Brain microvascular endothelial cell (primary cell): ENCODE measurements around the gene HHATL.
A peak's percentile ranks its signal among the peaks of the same experiment; 100 is the strongest.

Experiments used
- DNase-seq: peaks from one replicate; pipeline ENCODE4 v3.0.0-alpha.2; 2020
- H3K27ac ChIP-seq: fragments of 250-450 bp; sonication (Bioruptor Pico); 2 replicates; pipeline ENCODE4 v1.5.1; 2020; ENCODE audit warnings: mild to moderate bottlenecking, moderate library complexity
- H3K27me3 ChIP-seq: fragments of 250-450 bp; sonication (Bioruptor Pico); replicated peaks from 2 replicates; pipeline ENCODE4 v1.5.1; 2020; ENCODE audit warnings: mild to moderate bottlenecking
- H3K36me3 ChIP-seq: fragments of 250-450 bp; sonication (Bioruptor Pico); replicated peaks from 2 replicates; pipeline ENCODE4 v1.5.1; 2020; ENCODE audit warnings: mild to moderate bottlenecking
- H3K4me3 ChIP-seq: 2 replicates; pipeline ENCODE4 v1.5.1; 2011; ENCODE audit warnings: low read depth, mild to moderate bottlenecking, control low read depth, low read length, moderate library complexity
- in situ Hi-C: cut with HindIII; loops from 2 replicates; pipeline ENCODE4 v1.10.0; 2017; ENCODE audit warnings: low sequenced_read_pairs, low pct_ligation_motif_present
- TF ChIP-seq, protein P1 (sequence below): IDR thresholded peaks from 2 replicates; pipeline ENCODE4 v1.5.1; 2011; ENCODE audit warnings: low read depth, mild to moderate bottlenecking, moderate library complexity, low read length, control low read depth, inconsistent platforms; ENCODE audit errors: missing control alignments

Gene HHATL

DNA sequence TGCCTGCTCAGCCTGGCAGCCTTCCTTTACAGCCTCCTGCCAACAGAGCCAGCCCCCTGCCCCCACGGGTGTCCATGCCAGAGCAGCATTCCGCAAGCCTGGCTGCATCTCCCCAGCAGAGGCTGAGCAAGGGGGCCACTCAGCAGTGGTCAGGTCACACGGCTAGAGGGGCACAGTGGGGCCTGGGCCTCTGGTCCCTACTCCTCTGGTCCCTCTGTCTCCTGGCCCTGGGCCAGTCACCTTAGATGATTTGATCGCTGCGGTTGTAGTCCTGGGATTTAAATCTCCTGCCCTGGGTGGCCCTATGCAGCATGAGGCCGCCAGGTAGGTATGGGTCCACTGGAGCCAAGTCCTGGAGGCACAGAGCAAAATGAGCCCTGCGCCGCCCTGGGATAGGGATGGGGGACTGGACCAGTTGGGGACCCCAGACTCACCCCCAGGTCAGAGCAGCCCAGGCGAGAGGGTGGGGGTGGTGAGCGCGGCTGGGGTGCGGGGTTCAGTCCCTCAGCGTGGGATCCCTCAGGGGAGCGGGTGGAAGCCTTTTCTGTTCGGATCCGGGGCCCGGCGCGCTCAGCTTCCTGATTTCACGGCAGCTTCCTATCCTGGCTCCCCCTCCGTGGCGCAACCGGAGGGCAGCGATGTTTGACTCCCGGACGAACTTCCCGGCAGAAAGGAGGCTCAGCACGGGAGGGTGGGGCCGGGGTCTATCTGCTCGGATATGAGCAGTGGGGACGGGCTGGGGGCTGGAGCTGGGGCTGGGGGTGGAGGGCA lies 48.9 kb downstream of the HHATL start, which contains the start of gene ZBTB47:
TSS of gene ZBTB47 (plus strand) at position 138 of the 771 bp plus-strand sequence. CDS start 4,659 bp downstream, outside the sequence.
- H3K27me3 ChIP-seq, result no peaks in the 10 kb centered on the region
- peaks cover 6% of the 10 kb centered on the region for H3K36me3 ChIP-seq
- peak within 1 kb of the TSS; percentile 69 for H3K27ac ChIP-seq
- H3K4me3 ChIP-seq, result peak within 1 kb of the TSS; percentile 71
- DNase-seq, result no peak
- in situ Hi-C loops, result no loop called here
- TF ChIP-seq, protein P1, sequence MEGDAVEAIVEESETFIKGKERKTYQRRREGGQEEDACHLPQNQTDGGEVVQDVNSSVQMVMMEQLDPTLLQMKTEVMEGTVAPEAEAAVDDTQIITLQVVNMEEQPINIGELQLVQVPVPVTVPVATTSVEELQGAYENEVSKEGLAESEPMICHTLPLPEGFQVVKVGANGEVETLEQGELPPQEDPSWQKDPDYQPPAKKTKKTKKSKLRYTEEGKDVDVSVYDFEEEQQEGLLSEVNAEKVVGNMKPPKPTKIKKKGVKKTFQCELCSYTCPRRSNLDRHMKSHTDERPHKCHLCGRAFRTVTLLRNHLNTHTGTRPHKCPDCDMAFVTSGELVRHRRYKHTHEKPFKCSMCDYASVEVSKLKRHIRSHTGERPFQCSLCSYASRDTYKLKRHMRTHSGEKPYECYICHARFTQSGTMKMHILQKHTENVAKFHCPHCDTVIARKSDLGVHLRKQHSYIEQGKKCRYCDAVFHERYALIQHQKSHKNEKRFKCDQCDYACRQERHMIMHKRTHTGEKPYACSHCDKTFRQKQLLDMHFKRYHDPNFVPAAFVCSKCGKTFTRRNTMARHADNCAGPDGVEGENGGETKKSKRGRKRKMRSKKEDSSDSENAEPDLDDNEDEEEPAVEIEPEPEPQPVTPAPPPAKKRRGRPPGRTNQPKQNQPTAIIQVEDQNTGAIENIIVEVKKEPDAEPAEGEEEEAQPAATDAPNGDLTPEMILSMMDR, result no peak

DNA sequence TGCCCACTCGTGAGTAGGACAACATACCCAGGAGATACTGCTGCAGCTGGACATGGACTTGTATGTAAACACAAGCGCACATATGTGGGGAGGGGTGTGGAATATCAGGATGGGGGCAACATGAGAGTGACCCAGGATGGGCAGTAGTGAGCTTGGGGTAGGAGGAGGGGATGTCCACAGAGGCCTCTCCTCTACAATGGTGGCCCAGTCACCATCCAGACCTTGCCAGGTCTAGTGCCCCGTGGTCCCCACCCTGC lies 49.4 kb downstream of the HHATL start:
- H3K4me3 ChIP-seq, result peak overlapping the region; percentile 71
- DNase-seq, result no peak
- peak overlapping the region; percentile 18 for H3K27ac ChIP-seq
- in situ Hi-C loops, result no loop called here
- H3K36me3 ChIP-seq, result peaks cover 3% of the 10 kb centered on the region
- H3K27me3 ChIP-seq, result no peaks in the 10 kb centered on the region
- TF ChIP-seq, protein P1, result no peak

DNA sequence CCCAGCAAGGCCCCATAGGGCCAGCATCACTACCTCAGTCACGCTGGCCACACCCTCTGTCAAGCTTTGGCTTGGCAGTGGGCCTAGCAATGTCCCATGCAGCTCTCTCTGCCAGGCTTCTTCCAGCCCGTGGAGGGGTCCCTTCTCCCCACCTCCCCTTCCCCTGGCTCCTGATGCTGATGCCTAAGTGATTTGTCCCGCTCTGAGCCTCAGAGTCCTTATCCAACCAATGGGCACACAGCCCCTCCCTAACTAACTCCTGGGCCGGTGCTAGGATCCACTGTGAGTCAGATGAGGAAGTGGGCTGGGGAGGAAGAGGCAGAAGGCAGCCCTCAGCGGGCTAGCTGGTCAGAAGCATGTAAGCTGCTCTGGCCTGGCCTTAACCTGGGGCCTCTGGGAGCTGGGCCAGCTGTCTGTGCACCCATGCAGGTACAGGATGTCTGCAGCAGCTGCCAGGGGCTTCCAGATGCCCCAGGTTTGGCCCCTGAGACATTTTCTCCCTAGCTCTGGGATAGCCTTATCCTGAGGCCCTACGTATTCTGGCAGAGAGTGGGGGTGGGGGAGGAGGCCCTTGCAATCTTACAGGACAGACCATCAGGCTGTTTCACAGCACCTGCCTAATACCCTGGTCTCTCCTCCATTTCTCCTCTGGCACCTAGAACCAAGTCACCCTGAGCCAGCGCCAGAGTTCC lies 49.8 kb downstream of the HHATL start:
- peaks cover 3% of the 10 kb centered on the region for H3K36me3 ChIP-seq
- in situ Hi-C loops, result no loop called here
- H3K27me3 ChIP-seq, result no peaks in the 10 kb centered on the region
- H3K4me3 ChIP-seq, result peak overlapping the region; percentile 71
- H3K27ac ChIP-seq, result peak overlapping the region; percentile 18
- TF ChIP-seq, protein P1, result no peak
- DNase-seq, result peak; percentile 78

DNA sequence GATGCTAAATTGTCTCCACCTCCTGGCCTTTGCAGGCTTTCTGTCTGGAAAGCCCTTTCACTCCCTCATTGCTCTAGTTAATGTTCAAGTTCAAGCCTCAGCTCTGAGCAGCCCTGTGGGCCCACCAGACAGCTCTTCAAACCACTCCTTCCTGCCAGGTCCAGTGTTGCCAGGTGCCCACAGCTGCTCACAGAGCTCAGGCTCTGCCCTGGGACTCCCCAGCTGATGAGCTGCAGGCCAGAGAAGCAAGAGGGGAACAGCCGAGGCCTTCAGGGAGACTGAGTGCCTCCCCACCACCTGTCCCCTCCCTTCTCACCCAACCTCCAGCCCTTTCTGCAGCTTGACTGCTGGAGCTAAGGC lies 50.4 kb downstream of the HHATL start:
- Histone ChIP-seq H3K4me3 (no peak overlapping the region), H3K27me3 (no peaks in the 10 kb centered on the region), H3K36me3 (peaks cover 8% of the 10 kb centered on the region), H3K27ac (peak overlapping the region; percentile 18)
- TF ChIP-seq, protein P1, result no peak
- DNase-seq, result no peak
- in situ Hi-C loops, result no loop called here

DNA sequence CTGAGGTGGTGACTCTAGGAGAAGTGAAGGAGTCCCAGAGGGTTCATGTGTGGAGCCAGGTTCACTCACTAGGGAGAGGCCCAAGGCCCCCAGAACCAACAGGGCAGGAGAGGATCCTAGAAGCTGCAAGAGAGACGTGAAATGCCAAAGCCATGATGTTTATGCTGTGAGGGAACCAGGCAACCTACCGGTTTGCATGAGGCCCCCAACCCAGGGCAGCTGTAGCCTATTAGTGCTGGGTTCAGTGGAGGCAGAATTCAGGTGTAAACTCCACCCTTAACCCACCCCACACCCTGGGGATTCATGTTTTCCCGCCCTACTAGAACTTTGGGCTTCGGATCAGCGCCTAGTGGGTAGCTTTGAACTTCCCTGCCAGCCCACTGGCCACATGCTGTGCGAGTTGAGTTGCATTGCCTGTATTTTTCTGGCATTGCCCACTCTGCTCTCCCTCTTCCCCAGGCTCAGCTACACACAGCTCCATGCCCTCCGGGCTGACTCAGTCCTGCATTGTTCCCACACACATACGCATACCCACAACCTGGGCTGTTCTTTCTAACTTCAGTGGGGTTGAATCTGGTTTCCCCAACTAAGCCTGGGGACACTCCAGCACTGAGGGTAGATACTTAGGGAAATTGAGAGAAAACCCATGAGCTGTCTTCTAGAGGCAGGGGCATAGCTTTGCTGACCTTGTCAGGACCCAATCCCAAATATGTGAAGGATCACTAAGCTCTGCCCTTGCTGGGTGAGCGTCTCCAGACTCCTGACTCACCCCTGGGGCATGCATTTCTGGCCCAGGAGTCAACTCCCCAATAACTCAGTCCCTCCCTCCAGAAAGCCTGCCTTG lies 51.1 kb downstream of the HHATL start:
- Histone ChIP-seq H3K27me3 (no peaks in the 10 kb centered on the region), H3K27ac (peak overlapping the region; percentile 18), H3K4me3 (no peak overlapping the region), H3K36me3 (peaks cover 14% of the 10 kb centered on the region)
- peak; percentile 38 for DNase-seq
- in situ Hi-C loops, result no loop called here
- TF ChIP-seq, protein P1, result no peak
